GM19099 (cell line): Measurements from ENCODE around the gene CYB561.

Experiments
- POLR2A ChIP-seq: IDR thresholded peaks from 3 replicates; pipeline ENCODE4 v1.6.1; 2011; ENCODE audit warnings: low read depth; ENCODE audit not compliant: insufficient read length; ENCODE audit errors: extremely low read depth

The CYB561 gene

GRCh38 chr17:63445954-63446752 lies at the start of gene CYB561:
Gene CYB561 (minus strand): TSS chr17:63446306. CDS start chr17:63437547, 8,759 bp downstream.
- TF ChIP-seq POLR2A, result peak; percentile 16

GRCh38 chr17:63495491-63495890 lies 49.4 kb upstream of the CYB561 start:
- no peak for TF ChIP-seq POLR2A

- TF ChIP-seq POLR2A, result no peak
Observed at GRCh38 chr17:63494300-63494928, 48.3 kb upstream of the CYB561 start.

GRCh38 chr17:63493411-63493810 lies 47.3 kb upstream of the CYB561 start:
- no peak for TF ChIP-seq POLR2A

- TF ChIP-seq POLR2A, result no peak
Observed at GRCh38 chr17:63492940-63493339, 46.8 kb upstream of the CYB561 start.

- no peak for TF ChIP-seq POLR2A
Observed at GRCh38 chr17:63491977-63492618, 46.0 kb upstream of the CYB561 start.

GRCh38 chr17:63491413-63491812 lies 45.3 kb upstream of the CYB561 start:
- TF ChIP-seq POLR2A, result no peak

- no peak for TF ChIP-seq POLR2A
Observed at GRCh38 chr17:63490858-63491400, 44.8 kb upstream of the CYB561 start.

- no peak for TF ChIP-seq POLR2A
Observed at GRCh38 chr17:63490329-63490728, 44.2 kb upstream of the CYB561 start.

GRCh38 chr17:63489291-63489690 lies 43.2 kb upstream of the CYB561 start:
- TF ChIP-seq POLR2A, result no peak

- TF ChIP-seq POLR2A, result no peak
Observed at GRCh38 chr17:63488851-63489250, 42.7 kb upstream of the CYB561 start.

GRCh38 chr17:63487014-63487339 lies 40.9 kb upstream of the CYB561 start:
- TF ChIP-seq POLR2A, result no peak

GRCh38 chr17:63486317-63487013 lies 40.4 kb upstream of the CYB561 start:
- TF ChIP-seq POLR2A, result no peak

GRCh38 chr17:63483655-63484575 lies 37.8 kb upstream of the CYB561 start:
- no peak for TF ChIP-seq POLR2A
